ENCODE measurements around the gene RIMBP3C.
"Not testable (repeated sequence)": the region's sequence is repeated elsewhere in the genome, so short reads cannot be mapped to it uniquely, and the experiment has no call there.

GRCh38 chr22:21550678-21551047, 598 bp downstream of the RIMBP3C start:
- not testable (repeated sequence) for TF ChIP-seq CTCF (IDR thresholded peaks at IDR 0.05; ENCODE audit: borderline replicate concordance, extremely low read depth, low read length, poor library complexity, severe bottlenecking); EZH2 (IDR thresholded peaks at IDR 0.05; ENCODE audit: borderline replicate concordance, low read depth, low read length, severe bottlenecking)
